Daoy (cell line): ENCODE data around the gene CCDC106. TPM values are rescaled to one million over a fixed set of nuclear protein-coding genes. Genes with fewer than 3 reads are reported as not detected.

Experiments used
- DNase-seq: peaks from one replicate; pipeline ENCODE4 v3.0.0-alpha.2; 2015; ENCODE audit warnings: low read depth
- total RNA-seq: library from RNA; depleted of rRNA; stranded (reverse); fragments of >200 nt; shearing (Covaris generic); gene quantifications from 2 replicates; pipeline ENCODE4 v1.2.3, GENCODE V29; 2014; rRNA removed

Gene CCDC106
- total RNA-seq, 1 experiment from 2014 or later, result 8.6 TPM

DNA sequence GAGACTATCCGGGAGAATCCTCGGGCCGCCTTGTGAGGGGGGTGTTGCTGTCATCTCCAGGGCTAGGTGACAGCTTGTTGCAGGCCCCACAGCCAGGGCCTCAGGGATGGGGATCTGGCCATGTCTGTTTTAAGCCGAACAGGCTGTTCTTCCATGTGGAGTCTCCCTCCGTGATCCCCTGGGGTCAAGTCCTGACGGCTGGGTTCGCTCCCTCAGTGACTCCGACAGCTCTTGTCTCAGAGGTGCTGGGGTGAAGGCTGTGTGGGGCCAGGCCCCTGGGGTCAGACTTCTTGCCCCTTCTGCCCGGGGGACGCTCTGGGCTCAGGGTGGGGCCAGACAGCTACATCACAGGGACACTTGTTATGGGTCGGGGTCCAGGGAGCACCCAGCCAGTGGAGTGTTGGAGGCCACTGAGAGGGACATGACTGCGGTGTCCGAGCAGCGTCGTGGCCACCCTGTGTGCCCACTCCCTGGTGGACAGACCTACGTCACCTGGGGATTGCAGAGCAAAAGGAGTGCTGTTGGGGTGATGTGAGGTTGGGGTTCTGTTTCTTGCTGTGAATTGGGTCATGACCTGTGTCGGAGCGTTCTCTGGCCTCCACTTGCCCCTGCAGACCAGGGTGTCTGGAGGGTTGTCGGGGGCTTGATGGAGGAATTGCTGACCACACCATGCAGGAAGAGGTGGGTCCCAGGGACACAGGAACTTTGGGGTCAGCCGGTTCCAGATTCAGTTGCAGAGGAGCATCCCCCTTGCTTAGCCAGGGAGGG lies 48.5 kb downstream of the CCDC106 start:
- DNase-seq, result no peak

DNA sequence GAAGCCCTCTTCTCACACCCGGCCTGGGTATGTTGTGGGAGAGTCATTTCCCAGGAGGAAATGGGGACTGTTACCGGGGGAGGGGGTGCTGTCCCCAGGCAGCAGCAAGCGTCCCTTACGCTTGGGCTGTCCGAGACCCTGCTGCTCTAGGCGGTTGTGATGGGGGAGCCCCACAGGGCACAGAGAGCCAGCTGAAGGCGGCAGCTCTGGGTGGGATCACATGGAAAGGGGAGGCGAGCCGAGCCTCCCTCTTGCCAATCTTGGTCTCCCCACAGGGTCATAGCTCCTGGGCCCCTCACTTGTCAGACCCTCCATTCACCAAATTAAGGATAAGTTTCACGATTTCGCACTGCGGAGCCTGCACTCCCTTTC lies 49.0 kb downstream of the CCDC106 start:
- DNase-seq, result no peak

DNA sequence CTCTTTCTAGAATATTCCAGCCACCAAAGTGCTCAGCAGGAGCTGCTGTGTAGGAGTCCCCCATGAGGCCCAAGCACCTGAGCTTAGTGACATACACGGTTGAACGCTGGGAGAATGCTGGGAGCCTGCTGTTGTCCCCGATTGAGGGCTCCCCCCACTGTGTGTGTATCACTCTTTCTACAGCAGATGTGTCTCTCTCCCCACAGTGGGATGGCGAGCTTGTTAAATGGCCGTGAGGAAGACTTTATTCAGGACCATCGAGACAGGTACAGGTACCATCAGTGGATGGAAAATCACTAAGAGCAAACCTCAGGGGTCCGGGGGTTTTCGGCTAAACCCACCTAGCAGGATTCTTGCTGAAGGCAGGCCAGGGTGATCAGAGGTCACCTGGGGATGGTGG lies 49.7 kb downstream of the CCDC106 start:
- DNase-seq, result no peak

DNA sequence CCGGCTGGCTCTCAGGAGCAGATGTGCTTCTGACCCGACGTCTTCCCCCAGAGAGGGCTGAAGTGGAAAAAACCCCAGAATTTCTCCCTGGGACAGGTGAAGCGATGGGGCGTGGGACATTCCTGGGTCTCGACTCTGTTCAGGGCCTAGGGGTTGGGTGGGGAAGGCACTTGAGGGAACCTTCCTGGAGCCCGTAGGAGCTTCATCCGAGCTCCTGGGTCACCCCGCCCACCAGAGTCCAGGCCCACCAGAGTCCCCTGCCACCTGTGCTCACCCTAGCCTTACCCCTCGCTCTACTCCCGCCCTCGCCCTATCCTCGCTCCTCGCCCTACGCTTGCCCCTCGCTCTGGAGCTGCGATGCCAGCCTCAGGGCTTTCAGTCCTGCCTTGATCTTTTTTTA lies 50.2 kb downstream of the CCDC106 start:
- DNase-seq, result no peak

DNA sequence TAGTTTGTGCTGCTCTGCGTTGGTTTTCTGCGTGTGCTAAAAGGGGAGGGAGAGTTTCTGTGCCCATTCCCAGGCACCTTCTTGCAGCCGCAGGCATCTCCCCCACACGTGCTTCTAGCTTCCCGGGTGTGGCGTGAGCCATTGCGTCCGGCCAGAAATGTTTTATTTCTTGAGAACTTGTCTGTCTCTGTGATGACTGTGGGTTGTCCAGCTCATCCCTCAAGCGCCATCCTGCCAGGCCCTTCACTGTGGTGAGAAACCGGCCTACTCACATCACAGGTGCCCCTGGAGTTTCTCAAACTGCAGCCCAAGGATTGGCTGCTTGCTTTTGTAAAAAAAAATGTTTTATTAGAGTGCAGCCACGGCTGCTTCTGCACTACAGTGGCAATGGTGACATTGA lies 51.2 kb downstream of the CCDC106 start:
- DNase-seq, result no peak

DNA sequence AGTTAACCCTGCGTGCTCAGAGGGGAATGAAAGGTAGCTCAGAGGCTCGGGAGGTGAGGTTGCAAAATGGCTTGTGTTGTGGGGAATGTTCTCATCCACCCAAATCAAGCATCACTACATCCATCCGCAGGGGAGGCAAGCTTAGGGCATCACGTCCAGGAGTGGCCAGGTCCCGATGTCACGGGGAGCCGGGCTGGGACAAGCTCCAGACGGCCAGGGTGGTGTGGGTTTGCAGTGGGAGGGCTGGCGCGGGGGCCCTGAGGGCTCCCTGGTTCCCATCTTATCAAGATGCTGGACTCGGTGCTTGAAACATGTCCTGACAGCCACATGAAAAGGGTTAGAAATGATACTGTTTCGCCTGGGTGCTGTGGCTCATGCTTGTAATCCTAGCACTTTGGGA lies 52.8 kb downstream of the CCDC106 start:
- no peak for DNase-seq

DNA sequence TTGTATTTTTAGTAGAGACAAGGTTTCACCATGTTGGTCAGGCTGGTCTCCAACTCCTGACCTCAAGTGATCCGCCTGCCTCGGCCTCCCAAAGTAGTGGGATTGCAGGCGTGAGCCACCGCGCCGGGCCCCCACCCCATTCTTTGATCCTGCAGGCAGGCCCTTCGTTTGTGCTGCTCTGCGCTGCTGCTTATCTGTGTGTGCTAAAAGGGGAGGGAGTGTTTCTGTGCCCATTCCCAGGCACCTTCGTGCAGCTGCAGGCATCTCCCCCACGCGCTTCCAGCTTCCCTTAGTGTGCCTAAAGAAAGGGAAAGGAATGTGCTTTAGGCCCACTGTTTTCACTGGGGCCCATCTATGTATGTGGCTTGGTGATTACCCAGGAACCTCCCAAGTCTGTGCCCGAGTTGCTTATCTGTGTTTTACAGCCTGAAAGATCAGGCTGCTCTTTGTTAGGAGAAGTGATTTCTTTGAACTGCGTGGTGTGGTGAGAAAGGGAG lies 54.2 kb downstream of the CCDC106 start:
- DNase-seq, result no peak

Other genes with a start within 250 kb of the CCDC106 start
- 317 and 338 TPM in 2 replicates for gene UBE2S, start 240.4 kb upstream of the CCDC106 start, total RNA-seq
- not detected in 2 replicates for gene SHISA7, start 204.9 kb upstream of the CCDC106 start, total RNA-seq
- gene ISOC2, start 186.6 kb upstream of the CCDC106 start, total RNA-seq, result 134 and 140 TPM in 2 replicates
- not detected in 2 replicates for gene C19orf85, start 183.5 kb upstream of the CCDC106 start, total RNA-seq
- gene ZNF628, start 171.6 kb upstream of the CCDC106 start, total RNA-seq, result 1.7 and 3.4 TPM in 2 replicates
- 22.5 and 23.2 TPM in 2 replicates for gene NAT14, start 163.0 kb upstream of the CCDC106 start, total RNA-seq
- 1.4 and 2.2 TPM in 2 replicates for gene SSC5D, start 159.8 kb upstream of the CCDC106 start, total RNA-seq
- gene SBK2, start 111.1 kb upstream of the CCDC106 start, total RNA-seq, result not detected in 2 replicates
- gene SBK3, start 102.7 kb upstream of the CCDC106 start, total RNA-seq, result not detected in 2 replicates
- 8.8 and 9.8 TPM in 2 replicates for gene ZNF579, start 67.4 kb upstream of the CCDC106 start, total RNA-seq
- gene FIZ1, start 48.7 kb upstream of the CCDC106 start, total RNA-seq, result 2.2 and 4.1 TPM in 2 replicates
- gene ZNF524, start 47.9 kb upstream of the CCDC106 start, total RNA-seq, result 6.1 and 8.7 TPM in 2 replicates
- 0.15 and 0.80 TPM in 2 replicates for gene ZNF865, start 42.6 kb upstream of the CCDC106 start, total RNA-seq
- gene ZNF784, start 23.6 kb upstream of the CCDC106 start, total RNA-seq, result 5.8 and 6.1 TPM in 2 replicates
- 1.8 and 2.4 TPM in 2 replicates for gene ZNF580, start 7.2 kb upstream of the CCDC106 start, total RNA-seq
- gene ZNF581, start 4.6 kb upstream of the CCDC106 start, total RNA-seq, result 10.1 and 15.9 TPM in 2 replicates
- gene U2AF2, start 6.8 kb downstream of the CCDC106 start, total RNA-seq, result 218 and 267 TPM in 2 replicates
- gene EPN1, start 27.0 kb downstream of the CCDC106 start, total RNA-seq, result 25.3 and 26.6 TPM in 2 replicates
- gene NLRP9, start 90.2 kb downstream of the CCDC106 start, total RNA-seq, result not detected in 2 replicates
- gene RFPL4A, start 110.9 kb downstream of the CCDC106 start, total RNA-seq, result 64.2 and 89.1 TPM in 2 replicates
- gene RFPL4AL1, start 120.9 kb downstream of the CCDC106 start, total RNA-seq, result 46.6 and 54.4 TPM in 2 replicates
- 4.1 and 5.1 TPM in 2 replicates for gene NLRP11, start 183.8 kb downstream of the CCDC106 start, total RNA-seq
- gene NLRP4, start 188.3 kb downstream of the CCDC106 start, total RNA-seq, result 0.60 and 0.80 TPM in 2 replicates